ENCODE measurements around the gene TUT1.
"Not testable (repeated sequence)": the region's sequence is repeated elsewhere in the genome, so short reads cannot be mapped to it uniquely, and the experiment has no call there.

Gene TUT1

GRCh38 chr11:62569611-62570010 lies 21.7 kb downstream of the TUT1 start:
- no peak overlapping the region for H3K4me3 ChIP-seq (ENCODE audit: control insufficient read depth, low read depth, low read length)
- TF ChIP-seq, protein P1, sequence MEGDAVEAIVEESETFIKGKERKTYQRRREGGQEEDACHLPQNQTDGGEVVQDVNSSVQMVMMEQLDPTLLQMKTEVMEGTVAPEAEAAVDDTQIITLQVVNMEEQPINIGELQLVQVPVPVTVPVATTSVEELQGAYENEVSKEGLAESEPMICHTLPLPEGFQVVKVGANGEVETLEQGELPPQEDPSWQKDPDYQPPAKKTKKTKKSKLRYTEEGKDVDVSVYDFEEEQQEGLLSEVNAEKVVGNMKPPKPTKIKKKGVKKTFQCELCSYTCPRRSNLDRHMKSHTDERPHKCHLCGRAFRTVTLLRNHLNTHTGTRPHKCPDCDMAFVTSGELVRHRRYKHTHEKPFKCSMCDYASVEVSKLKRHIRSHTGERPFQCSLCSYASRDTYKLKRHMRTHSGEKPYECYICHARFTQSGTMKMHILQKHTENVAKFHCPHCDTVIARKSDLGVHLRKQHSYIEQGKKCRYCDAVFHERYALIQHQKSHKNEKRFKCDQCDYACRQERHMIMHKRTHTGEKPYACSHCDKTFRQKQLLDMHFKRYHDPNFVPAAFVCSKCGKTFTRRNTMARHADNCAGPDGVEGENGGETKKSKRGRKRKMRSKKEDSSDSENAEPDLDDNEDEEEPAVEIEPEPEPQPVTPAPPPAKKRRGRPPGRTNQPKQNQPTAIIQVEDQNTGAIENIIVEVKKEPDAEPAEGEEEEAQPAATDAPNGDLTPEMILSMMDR (conservative IDR thresholded peaks at IDR 0.05; ENCODE audit: control insufficient read depth, insufficient read depth, low read depth, low read length), result no peak
- DNase-seq (ENCODE audit: low read depth), result no peak

DNA sequence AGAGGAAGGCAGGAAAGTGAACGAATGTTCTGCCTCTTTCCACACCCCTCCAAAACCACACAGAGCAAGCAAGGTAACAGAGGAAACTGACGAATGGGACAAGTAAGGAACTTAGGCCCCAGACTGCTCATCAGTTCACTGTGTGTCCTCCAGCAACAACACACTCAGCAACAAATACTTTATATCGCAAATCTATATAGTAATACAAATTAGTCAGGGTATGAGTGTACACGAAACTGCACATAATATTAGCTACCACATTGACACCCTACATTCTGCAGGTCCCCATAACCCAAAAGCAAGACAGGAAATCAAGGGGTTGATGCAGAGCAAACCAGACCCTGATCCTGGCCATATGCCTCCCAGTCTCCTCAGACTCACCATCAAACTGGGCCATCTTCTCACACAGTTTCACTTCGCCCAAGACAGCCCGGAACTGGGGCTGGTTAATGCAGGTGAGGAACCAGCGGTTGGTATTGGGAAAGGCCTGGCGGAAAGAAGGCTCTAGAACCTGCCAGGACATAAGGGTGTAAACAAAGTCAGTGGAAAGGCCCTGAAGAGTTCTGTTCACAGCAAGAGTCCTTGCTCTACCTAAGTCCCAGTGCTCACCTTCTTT lies 24.2 kb downstream of the TUT1 start:
- H3K4me3 ChIP-seq (ENCODE audit: control insufficient read depth, low read depth, low read length), result no peak overlapping the region
- no peak for DNase-seq (ENCODE audit: low read depth)
- TF ChIP-seq, protein P1 (conservative IDR thresholded peaks at IDR 0.05; ENCODE audit: control insufficient read depth, insufficient read depth, low read depth, low read length), result no peak

DNA sequence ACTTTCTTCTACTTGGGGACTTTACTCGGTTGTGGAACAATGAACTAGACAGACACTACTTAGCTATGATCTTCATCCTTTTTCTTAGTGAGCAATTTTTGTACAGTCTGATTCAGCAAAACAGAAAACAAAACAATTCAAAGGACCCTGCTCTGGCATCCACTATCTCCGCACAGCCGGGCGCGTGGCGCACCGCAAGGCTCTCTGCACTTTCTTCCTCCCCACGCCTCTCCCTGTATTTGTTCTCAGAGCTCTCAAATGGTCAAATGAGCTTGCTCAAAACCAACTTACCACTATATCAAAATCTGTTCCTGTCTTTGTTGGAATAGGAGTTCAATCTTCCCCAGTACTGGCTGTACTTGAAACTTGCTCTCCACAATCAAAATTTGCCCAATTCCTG lies 25.1 kb downstream of the TUT1 start:
- H3K4me3 ChIP-seq (ENCODE audit: control insufficient read depth, low read depth, low read length), result no peak overlapping the region
- no peak for DNase-seq (ENCODE audit: low read depth)
- TF ChIP-seq, protein P1 (conservative IDR thresholded peaks at IDR 0.05; ENCODE audit: control insufficient read depth, insufficient read depth, low read depth, low read length), result no peak

DNA sequence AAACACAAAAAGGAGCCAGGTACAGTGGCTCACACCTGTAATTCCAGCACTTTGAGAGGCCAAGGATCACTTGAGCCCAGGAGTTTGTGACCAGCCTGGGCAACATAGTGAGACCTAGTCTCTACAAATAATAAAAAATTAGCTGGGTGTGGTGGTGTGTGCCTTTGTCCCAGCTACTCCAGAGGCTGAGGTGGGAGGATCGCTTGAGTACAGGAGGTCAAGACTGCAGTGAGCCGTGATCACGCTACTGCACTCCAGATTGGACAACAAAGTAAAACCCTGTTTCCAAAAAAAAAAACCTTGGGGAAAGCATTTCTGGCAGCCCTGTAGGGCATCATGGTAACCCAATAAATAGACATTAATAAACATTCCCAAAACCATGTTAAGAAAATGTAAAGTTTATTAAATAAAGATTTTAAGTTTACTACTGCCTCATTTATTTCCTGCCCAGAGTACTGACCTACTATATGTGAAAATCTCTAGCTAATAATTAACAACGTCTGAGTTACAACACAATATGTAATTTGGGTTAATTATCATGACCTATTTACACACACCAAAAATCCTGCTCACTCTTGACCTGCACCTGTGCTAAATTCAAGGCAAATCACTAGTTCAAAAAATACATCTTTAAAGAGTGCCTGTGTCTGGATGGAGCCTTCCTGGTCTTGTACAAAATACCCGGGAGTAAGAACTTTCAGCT lies 26.1 kb downstream of the TUT1 start:
- H3K4me3 ChIP-seq (ENCODE audit: control insufficient read depth, low read depth, low read length), result no peak overlapping the region
- TF ChIP-seq, protein P1 (conservative IDR thresholded peaks at IDR 0.05; ENCODE audit: control insufficient read depth, insufficient read depth, low read depth, low read length), result no peak
- no peak for DNase-seq (ENCODE audit: low read depth)

- H3K4me3 ChIP-seq (ENCODE audit: control insufficient read depth, low read depth, low read length); DNase-seq (ENCODE audit: low read depth): not testable (repeated sequence)
Measured at GRCh38 chr11:62561677-62562230, 29.6 kb downstream of the TUT1 start.

GRCh38 chr11:62560566-62561103 lies 30.7 kb downstream of the TUT1 start:
- TF ChIP-seq, protein P1 (conservative IDR thresholded peaks at IDR 0.05; ENCODE audit: control insufficient read depth, insufficient read depth, low read depth, low read length), result peak; percentile 98
- no peak overlapping the region for H3K4me3 ChIP-seq (ENCODE audit: control insufficient read depth, low read depth, low read length)
- DNase-seq (ENCODE audit: low read depth), result peak; percentile 98

- DNase-seq (ENCODE audit: low read depth); H3K4me3 ChIP-seq (ENCODE audit: control insufficient read depth, low read depth, low read length): not testable (repeated sequence)
Measured at GRCh38 chr11:62559626-62560025, 31.7 kb downstream of the TUT1 start.
